ENCODE results near the gene C2.
"Not testable (repeated sequence)": the region's sequence is repeated elsewhere in the genome, so short reads cannot be mapped to it uniquely, and the experiment has no call there.

Gene C2

DNA sequence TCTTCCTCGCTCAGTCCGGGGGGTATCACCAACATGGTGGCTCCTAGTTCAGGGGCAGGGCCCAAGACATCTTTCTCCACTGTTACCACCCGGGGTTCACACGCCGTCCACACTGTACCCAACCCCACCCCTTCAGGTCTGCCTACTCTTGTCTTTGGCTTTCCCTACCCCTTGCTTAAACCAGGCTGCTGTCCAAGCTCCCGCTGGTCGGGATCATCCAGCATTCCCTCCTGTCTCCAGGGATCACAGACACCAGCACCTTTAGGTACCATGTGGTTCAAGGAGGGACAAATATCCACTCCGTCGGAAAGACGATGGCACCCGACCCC, 30.9 kb downstream of the C2 start:
- DNase-seq (ENCODE audit: low read depth): no peak

DNA sequence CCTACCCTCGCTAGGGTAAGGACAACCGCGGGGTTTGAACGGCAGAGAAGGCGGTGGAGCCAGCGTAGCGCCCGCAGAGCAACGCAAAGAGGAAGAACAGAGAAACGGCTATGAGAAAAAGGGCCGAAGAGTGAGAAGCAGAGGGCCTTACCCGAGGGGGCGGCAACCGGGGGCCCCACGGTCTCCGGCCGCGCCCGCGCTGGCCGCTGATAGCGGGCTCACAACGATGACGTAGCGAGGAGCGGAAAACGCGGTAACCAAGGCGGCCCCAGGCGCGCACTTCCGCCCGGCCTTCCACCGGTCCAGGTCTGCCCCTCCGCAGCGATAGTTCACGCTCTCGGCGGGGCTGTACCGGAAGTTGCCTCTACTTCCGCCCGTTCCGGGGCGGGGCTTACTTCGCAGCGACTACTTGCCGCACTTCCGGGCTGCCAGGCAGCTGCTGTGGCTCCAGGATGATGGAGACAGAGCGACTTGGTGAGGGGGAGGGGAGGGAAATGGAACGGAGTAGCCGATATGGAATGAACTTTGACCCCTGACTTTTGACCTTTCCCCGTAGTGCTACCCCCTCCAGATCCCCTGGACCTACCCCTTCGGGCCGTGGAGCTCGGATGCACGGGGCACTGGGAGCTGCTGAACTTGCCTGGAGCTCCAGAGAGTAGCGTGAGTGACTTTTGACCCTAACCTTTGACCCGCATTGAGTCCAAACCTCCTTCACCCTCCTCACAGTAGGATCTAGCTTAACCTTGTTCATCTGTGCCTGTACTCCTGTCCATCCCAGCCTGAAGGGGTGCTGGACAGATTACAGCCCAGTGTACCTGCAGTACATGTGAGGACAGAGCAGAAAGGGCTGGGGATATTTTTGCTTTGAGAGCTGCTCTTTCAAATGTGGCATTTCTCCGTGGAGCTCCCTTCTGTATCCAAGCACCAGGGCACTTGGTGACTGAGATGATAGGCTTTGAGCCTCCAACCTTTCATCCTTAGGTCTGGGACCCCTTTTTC, 31.5 kb downstream of the C2 start, which contains the start of the genes NELFE and SKIC2:
Gene NELFE, minus strand, starts transcription at position 231 of the 999 bp plus-strand sequence. CDS start 525 bp downstream, outside the sequence.
Gene SKIC2, plus strand, starts transcription at position 435 of the 999 bp plus-strand sequence. Its CDS starts 18 bp downstream, at position 453.
- peak; percentile 94 for DNase-seq (ENCODE audit: low read depth)

DNA sequence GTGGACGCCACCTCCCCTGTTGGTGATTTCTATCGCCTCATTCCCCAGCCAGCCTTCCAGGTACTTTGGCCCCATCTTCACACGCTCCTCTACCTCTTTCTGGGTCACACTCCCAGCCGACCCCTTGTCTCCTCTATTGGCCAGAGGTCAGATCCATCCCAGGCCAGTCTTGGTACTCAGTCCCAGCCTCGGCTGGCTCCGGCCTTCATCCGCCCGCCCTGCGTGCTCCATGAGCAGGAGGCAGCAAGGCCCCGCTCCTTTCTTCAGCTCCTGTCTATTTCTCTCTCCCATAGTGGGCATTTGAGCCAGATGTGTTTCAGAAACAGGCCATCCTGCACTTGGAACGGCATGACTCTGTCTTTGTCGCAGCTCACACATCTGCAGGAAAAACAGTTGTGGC, 34.1 kb downstream of the C2 start:
- no peak for DNase-seq (ENCODE audit: low read depth)

DNA sequence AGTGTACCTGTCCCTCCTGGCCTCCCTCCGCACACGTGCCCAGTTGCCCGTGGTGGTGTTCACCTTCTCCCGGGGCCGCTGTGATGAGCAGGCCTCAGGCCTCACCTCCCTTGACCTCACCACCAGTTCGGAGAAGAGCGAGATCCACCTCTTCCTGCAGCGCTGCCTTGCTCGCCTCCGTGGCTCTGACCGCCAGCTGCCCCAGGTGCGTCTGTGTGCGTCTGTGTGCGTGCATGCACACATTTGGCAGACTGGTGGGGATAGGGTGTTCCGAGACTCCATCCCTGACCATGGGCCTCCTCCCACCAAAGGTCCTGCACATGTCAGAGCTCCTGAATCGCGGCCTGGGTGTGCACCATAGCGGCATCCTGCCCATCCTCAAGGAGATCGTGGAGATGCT, 36.4 kb downstream of the C2 start:
- no peak for DNase-seq (ENCODE audit: low read depth)

DNA sequence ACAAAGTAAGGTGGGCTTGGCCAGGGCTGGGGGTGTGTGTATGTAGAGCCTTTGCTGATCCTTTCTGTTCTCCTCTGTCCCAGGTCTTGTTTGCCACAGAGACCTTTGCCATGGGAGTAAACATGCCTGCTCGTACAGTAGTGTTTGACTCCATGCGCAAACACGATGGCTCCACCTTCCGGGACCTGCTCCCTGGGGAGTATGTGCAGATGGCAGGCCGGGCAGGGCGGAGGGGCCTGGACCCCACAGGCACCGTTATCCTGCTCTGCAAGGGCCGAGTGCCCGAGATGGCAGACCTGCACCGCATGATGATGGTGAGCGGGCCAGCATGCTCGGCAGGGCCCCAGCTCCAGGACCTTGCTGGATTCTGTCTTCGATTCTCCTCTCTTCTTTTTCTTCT, 38.2 kb downstream of the C2 start:
- DNase-seq (ENCODE audit: low read depth): no peak

DNA sequence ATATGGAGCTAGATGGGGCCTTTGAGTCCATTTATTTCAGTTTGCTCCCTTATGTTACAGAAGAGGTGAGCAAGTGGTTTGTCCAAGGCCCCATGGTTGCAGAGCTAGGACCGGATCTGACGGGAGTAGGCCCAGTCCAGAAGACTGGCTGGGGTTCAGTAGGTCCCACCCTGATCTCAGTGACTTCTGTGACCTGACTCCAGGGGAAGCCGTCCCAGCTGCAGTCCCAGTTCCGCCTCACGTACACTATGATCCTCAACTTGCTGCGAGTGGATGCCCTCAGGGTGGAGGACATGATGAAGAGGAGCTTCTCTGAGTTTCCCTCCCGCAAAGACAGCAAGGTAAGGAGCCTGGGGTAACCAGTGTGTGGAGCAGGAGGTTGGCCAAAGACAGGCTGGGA, 39.0 kb downstream of the C2 start:
- DNase-seq (ENCODE audit: low read depth): no peak

DNA sequence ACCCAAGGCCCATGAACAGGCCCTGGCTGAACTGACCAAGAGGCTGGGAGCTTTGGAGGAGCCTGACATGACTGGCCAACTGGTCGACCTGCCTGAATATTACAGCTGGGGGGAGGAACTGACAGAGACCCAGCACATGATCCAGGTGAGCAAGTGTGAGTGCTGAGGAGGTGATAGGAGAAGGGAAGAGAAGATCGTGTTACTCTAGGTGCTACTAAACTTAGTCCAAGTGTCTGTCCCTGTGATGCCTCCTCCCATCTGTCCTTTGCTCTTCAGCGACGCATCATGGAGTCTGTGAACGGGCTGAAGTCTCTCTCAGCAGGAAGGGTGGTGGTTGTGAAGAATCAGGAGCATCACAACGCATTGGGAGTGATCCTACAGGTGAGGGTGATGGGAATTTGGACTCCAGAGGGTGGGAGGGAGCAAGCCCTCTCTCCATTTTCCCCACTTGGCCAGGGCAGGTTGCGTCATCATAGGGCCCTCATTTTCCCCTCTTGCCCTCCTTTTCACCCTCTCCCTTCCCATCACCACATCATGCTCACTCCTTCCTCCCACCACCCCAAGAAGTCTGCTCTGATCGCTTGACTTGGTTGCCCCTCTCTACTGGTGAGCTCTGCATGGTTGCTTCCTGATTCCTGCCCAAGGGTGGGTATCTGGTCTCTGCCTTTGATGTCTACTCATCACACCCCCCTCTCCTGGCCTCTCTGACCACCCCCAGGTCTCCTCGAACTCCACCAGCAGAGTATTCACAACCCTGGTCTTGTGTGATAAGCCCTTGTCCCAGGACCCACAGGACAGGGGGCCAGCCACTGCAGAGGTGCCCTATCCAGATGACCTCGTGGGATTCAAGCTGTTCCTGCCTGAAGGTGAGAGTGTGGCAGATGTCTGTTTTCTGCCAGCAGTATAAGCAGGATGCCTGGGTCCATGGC, 39.7 kb downstream of the C2 start:
- no peak for DNase-seq (ENCODE audit: low read depth)

DNA sequence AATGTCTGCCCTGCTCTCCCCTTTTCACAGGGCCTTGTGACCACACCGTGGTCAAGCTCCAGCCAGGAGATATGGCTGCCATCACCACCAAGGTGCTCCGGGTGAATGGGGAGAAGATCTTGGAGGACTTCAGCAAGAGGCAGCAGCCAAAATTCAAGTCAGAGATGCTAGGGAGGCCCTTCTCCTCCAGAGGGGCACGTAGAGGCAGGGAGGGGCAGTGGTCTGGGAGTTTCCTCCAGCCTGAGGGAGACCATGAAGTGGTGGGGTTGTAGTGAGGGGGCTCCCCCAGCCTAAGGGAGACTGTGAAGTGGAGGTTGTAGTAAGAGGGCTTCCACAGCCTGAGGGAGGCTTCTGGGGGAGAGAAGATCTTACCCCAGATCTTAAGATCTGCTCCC, 40.4 kb downstream of the C2 start:
- no peak for DNase-seq (ENCODE audit: low read depth)

DNA sequence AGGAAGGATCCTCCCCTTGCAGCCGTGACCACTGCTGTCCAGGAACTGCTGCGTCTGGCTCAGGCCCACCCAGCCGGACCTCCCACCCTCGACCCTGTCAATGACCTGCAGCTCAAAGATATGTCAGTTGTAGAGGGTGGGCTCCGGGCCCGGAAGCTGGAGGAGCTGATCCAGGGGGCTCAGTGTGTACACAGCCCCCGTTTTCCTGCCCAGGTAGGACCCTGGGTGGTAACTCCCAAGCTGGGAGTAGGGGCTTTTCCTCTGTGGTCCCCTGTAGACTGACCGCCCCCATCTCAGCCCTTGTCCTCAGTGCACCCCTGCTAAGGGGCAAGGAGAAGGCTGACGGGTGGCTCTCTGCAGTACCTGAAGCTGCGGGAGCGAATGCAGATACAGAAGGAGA, 40.8 kb downstream of the C2 start:
- DNase-seq (ENCODE audit: low read depth): no peak

DNA sequence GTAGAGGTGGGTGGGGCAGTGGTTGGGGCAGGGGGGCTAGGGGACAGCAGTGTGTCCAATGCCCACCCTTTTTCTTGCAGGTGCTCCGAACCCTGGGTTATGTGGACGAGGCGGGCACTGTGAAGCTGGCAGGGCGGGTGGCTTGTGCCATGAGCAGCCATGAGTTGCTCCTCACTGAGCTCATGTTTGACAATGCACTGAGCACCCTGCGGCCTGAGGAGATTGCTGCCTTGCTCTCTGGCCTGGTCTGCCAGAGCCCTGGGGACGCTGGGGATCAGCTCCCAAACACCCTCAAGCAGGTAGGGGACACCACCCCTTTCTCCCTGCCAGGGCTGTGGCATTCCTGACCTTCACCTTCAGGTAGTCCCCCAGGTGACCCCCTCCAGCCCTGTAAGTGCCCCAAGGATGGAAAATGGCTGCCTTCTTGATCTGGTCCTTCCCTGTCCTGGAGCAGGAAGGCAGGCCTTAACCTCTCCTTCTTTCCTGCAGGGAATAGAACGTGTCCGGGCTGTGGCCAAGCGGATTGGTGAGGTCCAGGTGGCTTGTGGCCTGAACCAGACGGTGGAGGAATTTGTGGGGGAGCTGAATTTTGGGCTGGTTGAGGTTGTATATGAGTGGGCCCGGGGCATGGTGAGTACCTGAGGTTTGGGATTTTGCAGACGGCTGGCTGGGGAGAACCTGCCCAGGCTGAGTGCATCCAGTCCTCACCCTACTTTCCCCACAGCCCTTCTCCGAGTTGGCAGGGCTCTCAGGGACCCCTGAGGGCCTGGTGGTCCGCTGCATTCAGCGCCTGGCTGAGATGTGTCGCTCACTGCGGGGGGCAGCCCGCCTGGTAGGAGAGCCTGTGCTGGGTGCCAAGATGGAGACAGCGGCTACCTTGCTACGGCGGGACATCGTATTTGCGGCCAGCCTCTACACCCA, 41.5 kb downstream of the C2 start:
- DNase-seq (ENCODE audit: low read depth): no peak

DNA sequence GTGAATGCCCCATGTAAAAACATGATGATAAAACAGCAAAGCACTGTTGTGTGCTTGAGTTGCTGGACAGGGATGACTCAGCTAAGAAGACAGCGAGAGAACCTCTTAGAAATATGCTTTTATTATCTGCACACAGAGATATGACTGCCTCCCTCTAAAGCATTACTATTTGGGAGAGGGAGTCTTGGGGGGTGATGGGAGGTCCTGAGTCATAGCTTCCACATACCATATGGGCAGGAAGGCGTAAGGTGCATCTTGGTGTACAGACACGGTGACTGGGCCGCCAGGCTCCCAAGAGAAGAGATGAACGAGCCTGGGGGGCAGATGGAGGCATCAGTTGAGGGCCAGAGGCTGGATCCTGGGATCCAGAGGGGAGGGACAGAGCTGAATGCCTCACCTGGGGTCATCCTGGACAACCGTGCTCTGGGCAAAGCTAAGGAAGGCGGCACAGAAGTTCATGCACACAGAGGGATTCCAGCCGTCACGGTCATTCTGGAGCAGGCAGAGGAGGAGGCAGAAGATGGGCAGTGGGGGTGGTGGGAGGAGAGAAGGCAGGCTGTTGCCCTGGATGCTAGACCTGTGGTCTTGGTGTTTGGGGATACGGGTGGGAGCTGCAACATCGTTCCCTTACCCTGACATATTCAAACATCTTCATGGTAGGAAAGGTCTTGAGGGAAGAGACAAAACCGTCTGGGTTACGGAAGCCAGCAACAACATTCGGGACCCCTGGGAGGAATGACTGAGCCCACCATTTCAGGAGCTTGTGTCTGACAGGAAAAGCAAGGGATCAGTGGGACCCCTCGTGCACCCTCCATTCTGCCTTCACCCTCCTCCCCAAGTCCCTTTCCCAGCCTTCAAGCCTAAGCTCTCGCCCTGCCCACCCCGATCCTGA, 42.4 kb downstream of the C2 start:
- DNase-seq (ENCODE audit: low read depth): no peak

DNA sequence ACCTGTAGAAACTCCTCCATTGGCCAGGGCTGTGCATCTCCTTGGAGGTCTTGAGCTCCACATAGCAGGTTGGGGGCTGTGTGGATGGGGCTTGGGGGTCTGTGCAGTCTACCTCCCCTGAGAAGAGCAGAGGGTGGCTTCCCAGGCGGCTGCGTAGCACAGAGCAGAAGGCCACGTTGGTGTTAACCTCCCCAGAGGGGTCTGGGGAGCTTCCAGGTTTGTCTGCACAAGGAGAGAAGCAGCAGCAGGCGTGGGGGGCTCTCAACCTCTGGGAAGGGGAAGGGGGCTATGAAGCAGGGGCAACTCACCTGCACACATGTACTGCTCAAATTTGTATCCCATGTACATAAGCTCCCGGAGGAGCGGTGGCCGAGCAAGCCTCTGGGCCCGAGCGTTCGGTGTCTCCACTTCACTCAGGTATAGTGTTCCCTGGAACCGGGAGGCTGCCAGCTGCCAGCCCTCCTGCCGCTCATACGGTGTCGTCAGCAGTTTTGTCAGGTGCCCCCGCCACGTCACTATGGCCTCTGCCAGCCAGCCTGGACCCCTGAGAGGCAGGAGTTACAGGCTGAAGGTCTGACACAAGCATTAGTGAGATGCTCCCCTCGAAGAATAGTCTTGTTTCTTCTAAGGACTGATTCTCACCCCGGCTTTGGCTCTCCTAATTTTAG, 43.2 kb downstream of the C2 start:
- DNase-seq (ENCODE audit: low read depth): no peak

DNA sequence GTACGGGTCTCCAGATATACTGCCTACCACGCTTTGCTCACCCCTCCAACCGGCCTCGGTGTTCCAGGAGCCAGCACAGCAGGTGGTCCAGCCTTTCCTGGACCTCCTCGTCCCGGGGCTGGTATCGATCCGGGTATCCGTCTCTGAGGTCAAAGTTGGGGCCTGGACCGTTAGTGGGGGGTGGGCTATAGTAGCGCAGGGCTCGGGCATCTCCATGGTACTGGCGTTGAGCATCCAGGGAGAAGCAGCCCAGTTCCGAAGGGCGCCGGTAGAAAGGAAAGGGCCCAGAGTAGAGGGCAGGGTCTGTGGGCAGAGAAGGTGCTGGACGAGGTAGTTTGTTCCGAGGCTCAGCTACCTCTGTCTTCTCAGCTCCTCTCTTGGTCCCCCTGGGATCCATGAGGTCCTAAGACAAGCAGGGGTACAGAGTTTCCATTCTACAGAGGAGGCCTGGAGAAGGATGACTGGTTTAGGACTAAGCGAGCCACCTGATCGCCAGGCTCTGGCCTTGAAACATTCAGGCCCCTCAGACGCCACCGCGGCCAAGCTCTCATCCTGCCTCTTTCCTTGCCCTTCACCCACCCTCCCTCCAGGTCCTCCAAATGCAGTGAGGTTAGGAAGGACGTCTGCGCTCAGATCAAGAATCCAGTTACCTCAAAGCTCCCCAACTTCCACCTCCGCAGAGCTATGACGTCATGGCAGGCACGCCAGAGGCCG, 43.9 kb downstream of the C2 start:
- no peak for DNase-seq (ENCODE audit: low read depth)

DNA sequence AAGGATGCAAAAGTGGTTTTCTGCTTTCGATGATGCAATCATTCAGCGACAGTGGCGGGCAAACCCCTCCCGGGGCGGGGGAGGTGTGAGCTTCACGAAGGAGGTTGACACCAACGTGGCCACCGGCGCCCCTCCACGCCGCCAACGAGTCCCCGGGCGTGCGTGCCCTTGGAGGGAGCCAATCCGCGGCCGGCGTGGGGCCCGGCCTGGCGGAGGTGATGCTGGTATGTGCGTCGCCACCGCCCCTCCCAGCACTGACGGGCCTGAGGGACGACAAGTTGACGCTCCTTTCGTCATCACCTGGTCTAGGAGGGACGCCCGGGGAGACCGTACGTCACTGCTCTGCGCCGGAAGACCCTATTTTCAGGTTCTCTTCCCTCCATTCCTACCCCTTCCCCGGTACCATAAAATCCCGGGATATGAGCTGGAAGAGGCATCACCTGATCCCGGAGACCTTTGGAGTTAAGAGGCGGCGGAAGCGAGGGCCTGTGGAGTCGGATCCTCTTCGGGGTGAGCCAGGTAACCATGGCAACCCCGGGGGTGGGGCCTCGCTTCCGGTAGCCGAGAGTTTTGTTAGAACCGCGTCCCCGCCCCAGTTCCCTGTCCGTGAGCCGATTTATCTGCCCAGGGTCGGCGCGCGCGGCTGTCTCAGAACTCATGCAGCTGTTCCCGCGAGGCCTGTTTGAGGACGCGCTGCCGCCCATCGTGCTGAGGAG, 44.6 kb downstream of the C2 start, which contains the start of gene DXO:
Gene DXO, minus strand, starts transcription at position 146 of the 716 bp plus-strand sequence. CDS start 463 bp downstream, outside the sequence.
- DNase-seq (ENCODE audit: low read depth): peak; percentile 95

DNA sequence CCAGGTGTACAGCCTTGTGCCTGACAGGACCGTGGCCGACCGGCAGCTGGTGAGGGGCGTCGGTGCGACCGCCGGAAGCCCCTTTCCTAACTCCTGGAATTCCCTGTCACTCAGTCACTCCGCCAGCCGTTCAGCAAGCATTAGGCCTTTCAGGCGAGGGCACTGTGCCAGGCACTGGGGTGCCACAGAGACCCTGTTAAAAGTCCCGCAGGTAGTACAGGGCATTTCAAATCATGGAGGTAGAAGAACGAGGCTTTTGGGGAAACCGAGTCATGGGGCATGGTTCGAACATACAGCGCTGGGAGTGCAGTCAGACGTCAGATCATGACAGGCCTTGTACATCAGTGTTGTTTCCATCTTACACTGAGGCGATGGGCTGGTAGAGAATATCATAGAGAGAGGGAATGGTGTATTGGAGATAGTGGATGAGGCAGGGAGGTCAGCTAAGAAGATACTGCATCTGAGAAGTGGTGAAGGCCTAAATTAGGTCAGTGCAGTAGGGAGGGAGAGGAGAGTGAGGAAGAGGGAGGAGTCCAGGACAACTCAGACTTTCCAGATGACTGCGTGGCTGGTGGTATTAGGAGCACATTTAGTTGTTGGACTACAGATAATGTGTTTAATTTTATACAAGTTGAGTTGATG, 45.3 kb downstream of the C2 start:
- no peak for DNase-seq (ENCODE audit: low read depth)

DNA sequence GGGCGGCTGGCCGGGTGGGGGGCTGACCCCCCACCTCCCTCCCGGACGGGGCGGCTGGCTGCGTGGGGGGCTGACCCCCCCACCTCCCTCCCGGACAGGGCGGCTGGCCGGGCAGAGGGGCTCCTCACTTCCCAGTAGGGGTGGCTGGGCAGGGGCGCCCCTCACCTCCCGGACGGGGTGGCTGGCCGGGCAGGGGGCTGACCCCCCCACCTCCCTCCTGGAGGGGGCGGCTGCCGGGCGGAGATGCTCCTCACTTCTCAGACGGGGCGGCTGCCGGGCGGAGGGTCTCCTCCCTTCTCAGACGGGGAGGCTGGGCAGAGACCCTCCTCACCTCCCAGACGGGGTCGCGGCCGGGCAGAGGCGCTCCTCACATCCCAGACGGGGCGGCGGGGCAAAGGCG, 48.5 kb downstream of the C2 start:
- DNase-seq (ENCODE audit: low read depth): not testable (repeated sequence)

DNA sequence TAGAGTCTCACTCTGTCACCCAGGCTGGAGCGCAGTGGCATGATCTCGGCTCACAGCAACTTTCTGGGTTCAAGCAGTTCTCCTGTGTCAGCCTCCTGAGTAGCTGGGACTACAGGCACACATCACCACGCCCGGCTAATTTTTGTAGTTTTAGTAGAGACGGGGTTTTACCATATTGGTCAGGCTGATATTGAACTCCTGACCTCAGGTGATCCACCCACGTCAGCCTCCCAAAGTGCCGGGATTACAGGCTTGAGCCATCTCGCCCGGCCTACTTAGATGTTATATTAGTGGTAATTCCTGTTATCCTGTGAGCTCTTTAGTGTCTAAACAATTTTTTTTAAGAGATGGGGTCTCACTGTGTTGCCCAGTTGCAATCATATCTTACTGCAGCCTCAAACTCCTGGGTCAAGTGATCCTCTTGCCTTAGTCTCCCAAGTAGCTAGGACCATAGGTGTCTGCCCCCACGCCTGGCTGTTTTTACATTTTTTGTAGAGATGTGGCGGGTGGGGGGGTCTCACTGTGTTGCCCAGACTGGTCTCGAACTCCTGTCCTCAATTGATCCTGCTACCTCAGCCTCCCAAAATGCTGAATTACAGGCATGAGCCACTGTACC, 50.4 kb downstream of the C2 start:
- DNase-seq (ENCODE audit: low read depth): no peak

DNA sequence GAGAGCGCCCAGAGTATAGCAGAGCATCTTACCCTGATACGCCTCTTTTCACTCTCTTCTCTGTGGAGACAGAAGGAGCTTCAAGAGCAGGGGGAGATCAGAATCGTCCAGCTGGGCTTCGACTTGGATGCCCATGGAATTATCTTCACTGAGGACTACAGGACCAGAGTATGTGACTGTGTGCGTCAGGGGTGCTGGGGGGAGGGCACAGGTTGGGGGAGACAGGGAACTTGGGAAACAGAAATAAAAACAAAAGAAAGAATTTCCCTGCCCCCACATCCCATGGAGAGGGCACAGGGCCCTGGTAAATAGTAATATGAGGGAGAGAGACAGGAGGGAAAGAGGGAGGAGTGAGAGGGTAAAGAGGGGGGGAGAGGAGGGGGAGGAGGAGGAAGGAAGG, 51.3 kb downstream of the C2 start:
- no peak for DNase-seq (ENCODE audit: low read depth)

All from stimulated activated CD8-positive, alpha-beta memory T cell treated with anti-CD3 and anti-CD28 coated beads, Interleukin-15, amount 100 ng/mL, for 1 hour (primary cell).